ACHN (cell line): ENCODE data around the gene SMAD9.

Experiments
- DNase-seq: peaks from one replicate; pipeline ENCODE4 v3.0.0-alpha.2; 2015
- in situ Hi-C: cut with HindIII; loops from 2 replicates; pipeline ENCODE4 v1.10.0; 2017; ENCODE audit warnings: low sequenced_read_pairs, low pct_ligation_motif_present, low pct_unique_long_range_greater_than_20kb

The SMAD9 gene

GRCh38 chr13:36839281-36839680 is 80.8 kb downstream of the SMAD9 start:
- in situ Hi-C loops: no loop called here
- DNase-seq: no peak

GRCh38 chr13:36837354-36838092 is 82.5 kb downstream of the SMAD9 start:
- in situ Hi-C loops: no loop called here
- no peak for DNase-seq

- no peak for DNase-seq
- in situ Hi-C loops: no loop called here
These were observed 85.7 kb downstream of the SMAD9 start for GRCh38 chr13:36834299-36834698.

- in situ Hi-C loops: no loop called here
- DNase-seq: no peak
These were observed 88.7 kb downstream of the SMAD9 start for GRCh38 chr13:36831291-36831690.

- in situ Hi-C loops: no loop called here
These were observed 90.3 kb downstream of the SMAD9 start for GRCh38 chr13:36829753-36830152.

GRCh38 chr13:36822785-36823184 is 97.3 kb downstream of the SMAD9 start:
- DNase-seq: no peak
- in situ Hi-C loops: no loop called here

More at GRCh38 chr13:36829753-36830152, 90.3 kb downstream of the SMAD9 start:
- DNase-seq: no peak

GRCh38 chr13:36820222-36820621 is 99.8 kb downstream of the SMAD9 start:
- in situ Hi-C loops: no loop called here
- no peak for DNase-seq

- in situ Hi-C loops: no loop called here
- DNase-seq: peak; percentile 31
These were observed 100.3 kb downstream of the SMAD9 start for GRCh38 chr13:36819739-36820090.

- in situ Hi-C loops: no loop called here
- DNase-seq: peak; percentile 77
These were observed 101.0 kb downstream of the SMAD9 start, which contains the start of gene RFXAP for GRCh38 chr13:36818804-36819738. Gene RFXAP, plus strand, starts transcription at chr13:36819222. Its CDS starts 136 bp downstream, at chr13:36819358.

- DNase-seq: no peak
- in situ Hi-C loops: no loop called here
These were observed 101.8 kb downstream of the SMAD9 start for GRCh38 chr13:36817996-36818803.

- DNase-seq: peak; percentile 25
These were observed 105.0 kb downstream of the SMAD9 start for GRCh38 chr13:36815062-36815461.

GRCh38 chr13:36814465-36814864 is 105.6 kb downstream of the SMAD9 start:
- no peak for DNase-seq
- in situ Hi-C loops: no loop called here

More at GRCh38 chr13:36815062-36815461, 105.0 kb downstream of the SMAD9 start:
- in situ Hi-C loops: no loop called here

GRCh38 chr13:36813225-36813624 is 106.8 kb downstream of the SMAD9 start:
- DNase-seq: no peak
- in situ Hi-C loops: no loop called here

GRCh38 chr13:36807616-36808015 is 112.4 kb downstream of the SMAD9 start:
- in situ Hi-C loops: no loop called here
- no peak for DNase-seq

- in situ Hi-C loops: no loop called here
These were observed 113.9 kb downstream of the SMAD9 start for GRCh38 chr13:36806102-36806501.

GRCh38 chr13:36804588-36804987 is 115.5 kb downstream of the SMAD9 start:
- DNase-seq: no peak
- in situ Hi-C loops: no loop called here

More at GRCh38 chr13:36806102-36806501, 113.9 kb downstream of the SMAD9 start:
- DNase-seq: no peak

GRCh38 chr13:36801035-36801434 is 119.0 kb downstream of the SMAD9 start:
- DNase-seq: no peak
- in situ Hi-C loops: no loop called here

- in situ Hi-C loops: no loop called here
These were observed 124.0 kb downstream of the SMAD9 start for GRCh38 chr13:36796052-36796451.

GRCh38 chr13:36795463-36795862 is 124.6 kb downstream of the SMAD9 start:
- no peak for DNase-seq
- in situ Hi-C loops: no loop called here

More at GRCh38 chr13:36796052-36796451, 124.0 kb downstream of the SMAD9 start:
- no peak for DNase-seq
